H1 (cell line): Measurements from ENCODE around the gene KCNQ1OT1.

Experiments used
- CREB1 ChIP-seq: IDR thresholded peaks from 2 replicates; pipeline ENCODE4 v1.6.1; 2012; ENCODE audit warnings: inconsistent platforms
- MAX ChIP-seq: IDR thresholded peaks from 2 replicates; pipeline ENCODE4 v1.6.1; 2012; ENCODE audit warnings: inconsistent platforms

- TF ChIP-seq MAX (no peak), CREB1 (no peak)
Observed at GRCh38 chr11:2725368-2726300, 25.8 kb upstream of the KCNQ1OT1 start.
